Osteoblast (primary cell): ENCODE results near the gene STK32B. TPM values are rescaled to one million over a fixed set of nuclear protein-coding genes. Genes with fewer than 3 reads are reported as not detected.

Source experiments
- DNase-seq: peaks from one replicate; pipeline ENCODE4 v3.0.0; 2011; ENCODE audit warnings: low spot score, mixed read lengths; ENCODE audit not compliant: insufficient read length; ENCODE audit errors: missing footprints
- H2AFZ ChIP-seq: 2 replicates; pipeline ENCODE4 v1.6.0; 2011; ENCODE audit warnings: mild to moderate bottlenecking, low read length
- H3K27ac ChIP-seq: 2 replicates; pipeline ENCODE4 v1.5.1; 2011; ENCODE audit warnings: mild to moderate bottlenecking, low read depth, low read length, moderate library complexity
- H3K27me3 ChIP-seq: 2 replicates; pipeline ENCODE4 v1.6.0; 2012; ENCODE audit warnings: mild to moderate bottlenecking, control low read depth, inconsistent platforms, low read length, moderate library complexity; ENCODE audit not compliant: insufficient read depth
- H3K36me3 ChIP-seq: 2 replicates; pipeline ENCODE4 v1.5.1; 2011; ENCODE audit warnings: mild to moderate bottlenecking, low read length, control low read depth, moderate library complexity; ENCODE audit not compliant: insufficient read depth
- H3K4me1 ChIP-seq: 2 replicates; pipeline ENCODE4 v1.5.1; 2011; ENCODE audit warnings: mild to moderate bottlenecking, low read length, control low read depth, moderate library complexity; ENCODE audit not compliant: insufficient read depth
- H3K4me2 ChIP-seq: 2 replicates; pipeline ENCODE4 v1.6.0; 2011; ENCODE audit warnings: mild to moderate bottlenecking, low read length; ENCODE audit not compliant: insufficient read depth
- H3K4me3 ChIP-seq: fragments of 200-600 bp; sonication (generic); 3 replicates; pipeline ENCODE4 v1.5.1; 2012; ENCODE audit warnings: mild to moderate bottlenecking, low read length, inconsistent platforms; ENCODE audit not compliant: insufficient read depth
- H3K79me2 ChIP-seq: 2 replicates; pipeline ENCODE4 v1.6.0; 2012; ENCODE audit warnings: mild to moderate bottlenecking, low read length, control low read depth, inconsistent platforms; ENCODE audit not compliant: insufficient read depth
- H3K9me3 ChIP-seq: 2 replicates; pipeline ENCODE4 v1.5.1; 2011; ENCODE audit warnings: low read depth, low read length, control low read depth
- H4K20me1 ChIP-seq: 2 replicates; pipeline ENCODE4 v1.6.0; 2012; ENCODE audit warnings: mild to moderate bottlenecking, low read length, control low read depth; ENCODE audit not compliant: insufficient read depth
- CTCF ChIP-seq: IDR thresholded peaks from 2 replicates; pipeline ENCODE4 v1.5.1; 2011; ENCODE audit warnings: mild to moderate bottlenecking, low read depth, low read length, moderate library complexity; ENCODE audit errors: extremely low read depth
- total RNA-seq: library from RNA; depleted of rRNA; stranded (reverse); fragments of >200 nt; gene quantifications from 2 replicates; pipeline ENCODE4 v1.2.3, GENCODE V29; 2012

Gene STK32B
- total RNA-seq, 1 donor = 1.1 TPM

DNA sequence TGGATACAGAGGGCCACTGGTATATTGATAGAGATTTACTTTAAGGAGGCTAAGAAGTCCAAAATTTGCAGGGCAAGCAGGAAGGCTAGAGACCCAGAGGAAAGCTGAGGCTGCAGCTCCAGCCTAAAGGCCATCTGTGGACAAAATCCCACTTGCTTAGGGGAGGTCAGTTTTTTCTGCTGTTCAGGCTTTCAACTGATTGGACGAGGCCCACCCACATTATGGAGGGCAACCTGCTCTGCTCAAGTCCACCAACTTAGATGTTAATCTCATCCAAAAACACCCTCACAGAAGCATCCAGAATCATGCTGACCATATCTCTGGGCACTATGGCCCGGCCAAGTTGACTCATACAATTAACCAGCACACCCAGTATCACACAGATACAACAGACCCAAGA, 480.8 kb downstream of the STK32B start:
- no peak for TF ChIP-seq CTCF
- H4K20me1 ChIP-seq = no peaks in the 10 kb centered on the region
- DNase-seq = no peak

GRCh38 chr4:5539584-5539983, 488.3 kb downstream of the STK32B start:
- no peak overlapping the region for H2AFZ ChIP-seq
- no peaks in the 10 kb centered on the region for H4K20me1 ChIP-seq
- DNase-seq = no peak
- no peaks in the 10 kb centered on the region for H3K27me3 ChIP-seq
- no peak overlapping the region for H3K4me3 ChIP-seq
- no peak overlapping the region for H3K4me2 ChIP-seq
- no peak overlapping the region for H3K27ac ChIP-seq
- H3K36me3 ChIP-seq = no peaks in the 10 kb centered on the region
- H3K4me1 ChIP-seq = no peaks in the 10 kb centered on the region
- no peaks in the 10 kb centered on the region for H3K79me2 ChIP-seq
- TF ChIP-seq CTCF = no peak
- H3K9me3 ChIP-seq = no peaks in the 10 kb centered on the region

More for the DNA sequence above, 480.8 kb downstream of the STK32B start:
- Histone ChIP-seq H2AFZ (no peak overlapping the region), H3K4me1 (no peaks in the 10 kb centered on the region), H3K79me2 (no peaks in the 10 kb centered on the region), H3K36me3 (peaks cover 3% of the 10 kb centered on the region), H3K27me3 (no peaks in the 10 kb centered on the region), H3K27ac (no peak overlapping the region), H3K4me3 (no peak overlapping the region), H3K4me2 (no peak overlapping the region), H3K9me3 (no peaks in the 10 kb centered on the region)

- H3K9me3 ChIP-seq = no peaks in the 10 kb centered on the region
- H3K36me3 ChIP-seq = no peaks in the 10 kb centered on the region
- no peaks in the 10 kb centered on the region for H3K79me2 ChIP-seq
- no peak for DNase-seq
- H3K4me3 ChIP-seq = no peak overlapping the region
- no peaks in the 10 kb centered on the region for H4K20me1 ChIP-seq
- no peak for TF ChIP-seq CTCF
- no peaks in the 10 kb centered on the region for H3K4me1 ChIP-seq
- no peaks in the 10 kb centered on the region for H3K27me3 ChIP-seq
- no peak overlapping the region for H3K27ac ChIP-seq
- H2AFZ ChIP-seq = no peak overlapping the region
- no peak overlapping the region for H3K4me2 ChIP-seq
Measured at GRCh38 chr4:5541169-5541568, 489.9 kb downstream of the STK32B start.

GRCh38 chr4:5543681-5544080, 492.4 kb downstream of the STK32B start:
- no peak for TF ChIP-seq CTCF
- H3K9me3 ChIP-seq = no peaks in the 10 kb centered on the region
- H3K4me3 ChIP-seq = no peak overlapping the region
- H3K4me1 ChIP-seq = no peaks in the 10 kb centered on the region
- no peak overlapping the region for H3K4me2 ChIP-seq
- no peak for DNase-seq
- no peaks in the 10 kb centered on the region for H3K79me2 ChIP-seq
- no peaks in the 10 kb centered on the region for H4K20me1 ChIP-seq
- H3K36me3 ChIP-seq = no peaks in the 10 kb centered on the region
- no peak overlapping the region for H2AFZ ChIP-seq
- no peak overlapping the region for H3K27ac ChIP-seq
- no peaks in the 10 kb centered on the region for H3K27me3 ChIP-seq
